HepG2 (cell line): ENCODE measurements around the gene KL. TPM values are rescaled to one million over a fixed set of nuclear protein-coding genes. Genes with fewer than 3 reads are reported as not detected.

Experiments
- ATAC-seq: fragments of 200-7000 bp; cut with Tn5 transposase; 3 replicates; pipeline ENCODE4 v1.9.1; 2020; ENCODE audit warnings: mild to moderate bottlenecking, moderate library complexity
- BruUV-seq: library from RNA; stranded (reverse); fragments of 400-500 nt; replicated peaks from 2 replicates; lab custom pipeline; 2021; lab: Mats Ljungman, UMichigan
- CTCF ChIA-PET: fragments of 300-600 bp; formaldehyde crosslinking; extraction: SDS; loops from one replicate; lab custom pipeline; 2021; ENCODE audit warnings: low total read pairs, inconsistent platforms, low intra/inter-chr PET ratio; lab: Yijun Ruan, JAX
- POLR2A ChIA-PET: fragments of 350-600 bp; sonication (Branson Sonifier 250); formaldehyde crosslinking; loops from one replicate; lab custom pipeline; 2020; ENCODE audit warnings: antibody characterized with exemption, inconsistent platforms; lab: Yijun Ruan, JAX
- DNase-seq: peaks from one replicate; pipeline ENCODE4 v3.0.0-alpha.2; 2015; ENCODE audit warnings: low spot score
- FAIRE-seq: peaks from 3 replicates; lab custom pipeline; 2011; peaks lifted over from hg19 to GRCh38; lab: Jason Lieb, UNC
- H2AFZ ChIP-seq: one replicate; pipeline ENCODE4 v1.6.1; 2011; ENCODE audit warnings: low read length, inconsistent platforms
- H3K27ac ChIP-seq: fragments of 300-600 bp; 3 replicates; pipeline ENCODE4 v1.8.0; 2011; ENCODE audit warnings: mixed run types, mild to moderate bottlenecking, mixed read lengths, low read length, inconsistent platforms; ENCODE audit not compliant: insufficient read depth; ENCODE audit errors: extremely low read length
- H3K27me3 ChIP-seq, 2 experiments: fragments of 200-600 bp in 1 of 2; 2 replicates in 1 of 2; 3 replicates in 1 of 2; pipeline versions ENCODE4 v1.6.0 to v1.8.0; 2011; ENCODE audit warnings: low read length in 2 of 2, mild to moderate bottlenecking in 2 of 2, moderate library complexity in 2 of 2, inconsistent platforms in 1 of 2; ENCODE audit not compliant: insufficient read depth in 2 of 2, control insufficient read depth in 1 of 2
- H3K36me3 ChIP-seq, 2 experiments: fragments of 200-600 bp in 1 of 2; replicated peaks in 1 of 2; 2 replicates in 1 of 2; 3 replicates in 1 of 2; pipeline versions ENCODE4 v1.5.1 to v1.8.0; 2011; ENCODE audit warnings: low read length in 2 of 2, inconsistent platforms in 1 of 2; ENCODE audit not compliant: insufficient read depth in 2 of 2, control insufficient read depth in 1 of 2
- H3K4me1 ChIP-seq: 2 replicates; pipeline ENCODE4 v1.5.1; 2012; ENCODE audit warnings: low read length, inconsistent platforms; ENCODE audit not compliant: insufficient read depth
- H3K4me2 ChIP-seq: 2 replicates; pipeline ENCODE4 v1.6.0; 2011; ENCODE audit warnings: low read depth, low read length, inconsistent platforms
- H3K4me3 ChIP-seq, 3 experiments: fragments of 200-600 bp in 1 of 3; sonication (generic), shearing (Covaris generic) in 1 of 3; replicated peaks in 1 of 3; 2 replicates each; pipeline ENCODE4 v1.5.1; 2011 to 2016; ENCODE audit warnings: low read length in 3 of 3, inconsistent platforms in 2 of 3, low read depth in 2 of 3, mild to moderate bottlenecking in 2 of 3, control low read depth in 1 of 3, mixed read lengths in 1 of 3; ENCODE audit not compliant: insufficient read depth in 1 of 3
- H3K79me2 ChIP-seq: one replicate; pipeline ENCODE4 v1.6.1; 2011; ENCODE audit warnings: low read length, inconsistent platforms; ENCODE audit not compliant: insufficient read depth
- H3K9ac ChIP-seq: 2 replicates; pipeline ENCODE4 v1.6.0; 2011; ENCODE audit warnings: mild to moderate bottlenecking, low read depth, low read length, inconsistent platforms; ENCODE audit not compliant: insufficient read depth
- H3K9me3 ChIP-seq: 2 replicates; pipeline ENCODE4 v1.5.1; 2012; ENCODE audit warnings: mild to moderate bottlenecking, low read length
- H4K20me1 ChIP-seq: 2 replicates; pipeline ENCODE4 v1.6.0; 2011; ENCODE audit warnings: inconsistent platforms, mild to moderate bottlenecking, low read length, moderate library complexity; ENCODE audit not compliant: insufficient read depth
- CTCF ChIP-seq: sonication (generic); formaldehyde crosslinking; IDR thresholded peaks from 2 replicates; pipeline ENCODE4 v1.5.0; 2020; ENCODE audit warnings: mild to moderate bottlenecking, missing genetic modification reagents, moderate library complexity
- NFKBIZ ChIP-seq: IDR thresholded peaks from 2 replicates; pipeline ENCODE4 v1.6.1; 2018; ENCODE audit warnings: missing genetic modification reagents, missing compliant biosample characterization
- NONO ChIP-seq, 2 experiments: fragments of 450-650 bp in 1 of 2; sonication (generic) in 1 of 2; formaldehyde crosslinking in 1 of 2; IDR thresholded peaks in 1 of 2; conservative IDR thresholded peaks in 1 of 2; 2 replicates each; pipeline versions ENCODE4 v1.6.1 to v1.8.0; 2017 to 2022; ENCODE audit warnings: mild to moderate bottlenecking in 1 of 2, missing genetic modification reagents in 1 of 2, moderate library complexity in 1 of 2
- PLRG1 ChIP-seq: fragments of 450-650 bp; conservative IDR thresholded peaks from 2 replicates; pipeline ENCODE4 v1.6.1; 2016
- POLR2A ChIP-seq, 2 experiments: IDR thresholded peaks; 2 replicates each; pipeline ENCODE4 v1.6.1; 2011; ENCODE audit warnings: low read depth in 2 of 2, low read length in 2 of 2, mild to moderate bottlenecking in 1 of 2, moderate library complexity in 1 of 2; ENCODE audit not compliant: insufficient read depth in 1 of 2
- STAG1 ChIP-seq: sonication (generic); formaldehyde crosslinking; IDR thresholded peaks from 2 replicates; pipeline ENCODE4 v1.4.0; 2020; ENCODE audit warnings: missing genetic modification reagents
- TCF12 ChIP-seq, 2 experiments: fragments of 450-650 bp in 1 of 2; sonication (generic) in 1 of 2; formaldehyde crosslinking in 1 of 2; IDR thresholded peaks; 2 replicates each; pipeline versions ENCODE4 v1.6.1 to v1.8.0; 2017 to 2022; ENCODE audit warnings: antibody characterized with exemption in 1 of 2, mild to moderate bottlenecking in 1 of 2, missing genetic modification reagents in 1 of 2, moderate library complexity in 1 of 2
- ZBTB38 ChIP-seq: sonication (generic); formaldehyde crosslinking; IDR thresholded peaks from 2 replicates; pipeline ENCODE4 v1.5.1; 2020; ENCODE audit warnings: mild to moderate bottlenecking, missing genetic modification reagents
- ZBTB43 ChIP-seq: sonication (generic); formaldehyde crosslinking; conservative IDR thresholded peaks from 2 replicates; pipeline ENCODE4 v1.4.0; 2020; ENCODE audit warnings: missing genetic modification reagents
- ZFP41 ChIP-seq: sonication (generic); formaldehyde crosslinking; IDR thresholded peaks from 2 replicates; pipeline ENCODE4 v1.4.0; 2020; ENCODE audit warnings: mild to moderate bottlenecking, missing genetic modification reagents, borderline replicate concordance
- ZNF136 ChIP-seq: sonication (generic); formaldehyde crosslinking; IDR thresholded peaks from 2 replicates; pipeline ENCODE4 v1.8.1; 2022; ENCODE audit warnings: low read depth, mild to moderate bottlenecking, moderate library complexity, missing genetic modification reagents
- ZNF331 ChIP-seq: sonication (generic); formaldehyde crosslinking; IDR thresholded peaks from 2 replicates; pipeline ENCODE4 v1.4.0; 2020; ENCODE audit warnings: missing genetic modification reagents
- ZNF550 ChIP-seq: sonication (generic); formaldehyde crosslinking; IDR thresholded peaks from 2 replicates; pipeline ENCODE4 v1.4.0; 2020; ENCODE audit warnings: mild to moderate bottlenecking, missing genetic modification reagents, borderline replicate concordance
- ZNF576 ChIP-seq: sonication (generic); formaldehyde crosslinking; IDR thresholded peaks from 2 replicates; pipeline ENCODE4 v1.4.0; 2020; ENCODE audit warnings: mild to moderate bottlenecking, missing genetic modification reagents
- WGBS: methylation state at CpG from one replicate; pipeline ENCODE4 v1.1.6; 2017; ENCODE audit warnings: low lambda C conversion rate; 5-methylcytosine and 5-hydroxymethylcytosine counted together
- in situ Hi-C: cut with HindIII; loops from 2 replicates; pipeline ENCODE4 v1.10.0; 2017; ENCODE audit warnings: low pct_unique_long_range_greater_than_20kb; ENCODE audit not compliant: extremely low pct_ligation_motif_present
- intact Hi-C: fragments of 100-400 bp; cut with micrococcal nuclease; formaldehyde crosslinking; loops from one replicate; pipeline ENCODE4 v1.10.0; 2022; ENCODE audit not compliant: unreplicated experiment
- polyA plus RNA-seq, 8 experiments: library from polyadenylated mRNA; depleted of rRNA in 3 of 8; stranded (reverse) in 7 of 8; unstranded in 1 of 8; fragments of >200 nt; fragmentation: Illumina TruSeq in 4 of 8; extraction: Trizol in 4 of 8; gene quantifications; 2 replicates each; pipeline versions ENCODE4 v1.2.1 to v1.2.3, GENCODE V29; 2011 to 2016; ENCODE audit warnings: low read depth in 4 of 8, missing spikeins in 1 of 8, mixed read lengths in 1 of 8; ENCODE audit not compliant: insufficient read depth in 1 of 8
- total RNA-seq, 5 experiments: library from RNA; depleted of rRNA; stranded (reverse); fragments of >200 nt; fragmentation: Illumina TruSeq; extraction: Trizol; gene quantifications; 2 replicates each; pipeline ENCODE4 v1.2.3, GENCODE V29; 2016; ENCODE audit warnings: low read depth in 1 of 5

KL gene
- total and polyA plus RNA-seq, 2 of the 13 experiments (the other 11 are each of a cell fraction or from before 2014, with no cell fraction given) = not detected

GRCh38 chr13:33060815-33061214 is 44.6 kb downstream of the KL start (continued):
- no peak for TF ChIP-seq ZBTB43 (CRISPR knock-in tag)
- TF ChIP-seq, all 625 proteins: peak for 0

- Histone ChIP-seq H3K36me3 (no peaks in the 10 kb centered on the region), H3K4me3 (no peak overlapping the region), H3K79me2 (no peaks in the 10 kb centered on the region), H3K4me2 (no peak overlapping the region), H3K9me3 (no peaks in the 10 kb centered on the region), H3K27me3 (no peaks in the 10 kb centered on the region), H3K9ac (no peak overlapping the region), H4K20me1 (no peaks in the 10 kb centered on the region), H2AFZ (no peak overlapping the region), H3K4me1 (peaks cover 6% of the 10 kb centered on the region; the same call in 1 of the 2 replicates), H3K27ac (no peak overlapping the region)
- ATAC-seq (no peak), DNase-seq (no peak), FAIRE-seq (no peak)
- POLR2A ChIA-PET = no interaction called here
- CTCF ChIA-PET = no interaction called here
- TF ChIP-seq ZBTB38 (CRISPR knock-in tag) (no peak), ZNF550 (CRISPR knock-in tag) (no peak), PLRG1 (no peak), NONO (IDR thresholded peaks at IDR 0.05) (no peak), NONO (CRISPR knock-in tag; conservative IDR thresholded peaks at IDR 0.05) (no peak)
- 85% methylated on average over 18 of the region's 18 CpGs for WGBS
- in situ Hi-C loops = no loop called here
- intact Hi-C loops = no loop called here
- no TSS peak for BruUV-seq
These were observed 50.1 kb downstream of the KL start for GRCh38 chr13:33066329-33066728.

- no peak overlapping the region for H3K4me2 ChIP-seq
- WGBS = 60% methylated on average over 2 of the region's 2 CpGs
- no peak overlapping the region for H3K4me3 ChIP-seq
- POLR2A ChIA-PET = no interaction called here
- H3K9me3 ChIP-seq = no peaks in the 10 kb centered on the region
- DNase-seq = no peak
- H3K79me2 ChIP-seq = no peaks in the 10 kb centered on the region
- FAIRE-seq = no peak
- no peak overlapping the region for H3K9ac ChIP-seq
- intact Hi-C loops (no loop called here), in situ Hi-C loops (no loop called here)
- H3K27me3 ChIP-seq = no peaks in the 10 kb centered on the region
- H3K4me1 ChIP-seq = peaks cover 6% of the 10 kb centered on the region; the same call in 1 of the 2 replicates
- H4K20me1 ChIP-seq = no peaks in the 10 kb centered on the region
- CTCF ChIA-PET = no interaction called here
- no peak for ATAC-seq
- BruUV-seq = no TSS peak
- no peak overlapping the region for H3K27ac ChIP-seq
- H3K36me3 ChIP-seq = no peaks in the 10 kb centered on the region
- H2AFZ ChIP-seq = no peak overlapping the region
- TF ChIP-seq ZNF576 (no peak), ZNF136 (no peak), CTCF (CRISPR knock-in tag) (peak; percentile 29; the same call in 1 of the 2 replicates), ZFP41 (CRISPR knock-in tag) (no peak), NFKBIZ (CRISPR knock-in tag) (no peak), ZNF331 (CRISPR knock-in tag) (no peak), TCF12 (IDR thresholded peaks at IDR 0.05) (no peak), TCF12 (CRISPR knock-in tag; IDR thresholded peaks at IDR 0.05) (no peak), STAG1 (CRISPR knock-in tag) (peak; percentile 30; the same call in 1 of the 2 replicates), POLR2A (IDR thresholded peaks at IDR 0.05; ENCODE audit: insufficient read depth in 1 of 2, low read depth in 2 of 2, low read length in 2 of 2) (no peak)
These were observed 53.1 kb downstream of the KL start for GRCh38 chr13:33069365-33069764.
